Right lobe of liver (tissue), 4 donors: ENCODE data around the gene ITPK1.

Experiments
- POLR2A ChIP-seq: fragments of 450-650 bp; IDR thresholded peaks from one replicate; pipeline ENCODE4 v1.6.1; 2017; ENCODE audit warnings: antibody characterized with exemption, mild to moderate bottlenecking
- TF ChIP-seq, protein P1 (sequence below), 4 donors: fragments of 200-600 bp in 3 of 4; fragments of 450-650 bp in 1 of 4; IDR thresholded peaks; one replicate each; pipeline versions ENCODE4 v1.5.1 to v1.8.0; 2016 to 2022; ENCODE audit warnings: antibody characterized with exemption in 4 of 4, mild to moderate bottlenecking in 2 of 4
- donor health status: DM: no; HTN: no; CAD: no.
- donor health status: DM: no; HTN: no; CAD: no.
- donor health status: DM: no; HTN: yes; CAD: no.

DNA sequence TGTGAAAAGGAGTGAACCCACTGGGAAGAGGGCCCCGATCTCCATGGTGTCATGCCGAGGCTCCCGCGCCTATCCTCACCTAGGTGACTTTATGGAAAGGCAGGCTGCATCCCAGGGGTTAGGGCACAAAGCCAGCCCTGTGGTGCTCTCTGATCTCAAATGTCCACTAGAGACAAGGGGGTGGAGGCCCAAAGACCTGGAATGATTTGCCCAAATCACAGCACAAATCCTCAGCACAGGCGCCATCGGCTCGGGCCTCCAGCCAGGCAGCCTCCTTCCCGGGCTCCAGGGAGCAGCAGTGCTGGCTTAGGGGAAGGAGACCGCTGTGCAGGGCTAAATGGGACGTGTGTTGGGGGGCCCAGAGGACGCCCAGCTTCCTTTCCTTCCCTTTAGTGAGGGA, 175.2 kb downstream of the ITPK1 start:
- TF ChIP-seq, protein P1, sequence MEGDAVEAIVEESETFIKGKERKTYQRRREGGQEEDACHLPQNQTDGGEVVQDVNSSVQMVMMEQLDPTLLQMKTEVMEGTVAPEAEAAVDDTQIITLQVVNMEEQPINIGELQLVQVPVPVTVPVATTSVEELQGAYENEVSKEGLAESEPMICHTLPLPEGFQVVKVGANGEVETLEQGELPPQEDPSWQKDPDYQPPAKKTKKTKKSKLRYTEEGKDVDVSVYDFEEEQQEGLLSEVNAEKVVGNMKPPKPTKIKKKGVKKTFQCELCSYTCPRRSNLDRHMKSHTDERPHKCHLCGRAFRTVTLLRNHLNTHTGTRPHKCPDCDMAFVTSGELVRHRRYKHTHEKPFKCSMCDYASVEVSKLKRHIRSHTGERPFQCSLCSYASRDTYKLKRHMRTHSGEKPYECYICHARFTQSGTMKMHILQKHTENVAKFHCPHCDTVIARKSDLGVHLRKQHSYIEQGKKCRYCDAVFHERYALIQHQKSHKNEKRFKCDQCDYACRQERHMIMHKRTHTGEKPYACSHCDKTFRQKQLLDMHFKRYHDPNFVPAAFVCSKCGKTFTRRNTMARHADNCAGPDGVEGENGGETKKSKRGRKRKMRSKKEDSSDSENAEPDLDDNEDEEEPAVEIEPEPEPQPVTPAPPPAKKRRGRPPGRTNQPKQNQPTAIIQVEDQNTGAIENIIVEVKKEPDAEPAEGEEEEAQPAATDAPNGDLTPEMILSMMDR (IDR thresholded peaks at IDR 0.05): no peak
- no peak for TF ChIP-seq POLR2A
